GM13976 (cell line): ENCODE results near the gene JPH3.

ENCODE experiments used
- DNase-seq: peaks from one replicate; pipeline ENCODE4 v3.0.0; 2012; ENCODE audit warnings: low spot score
- in situ Hi-C: fragments of 300-500 bp; cut with MboI; formaldehyde crosslinking; loops from one replicate; pipeline ENCODE4 v1.12.0; 2022; ENCODE audit warnings: low sequenced_read_pairs, mixed read lengths, inconsistent platforms; ENCODE audit not compliant: unreplicated experiment
- TF ChIP-seq, protein P1 (sequence below): IDR thresholded peaks from 2 replicates; pipeline ENCODE4 v1.5.1; 2012; ENCODE audit warnings: borderline replicate concordance, mild to moderate bottlenecking; ENCODE audit not compliant: insufficient read depth; ENCODE audit errors: extremely low read depth, missing control alignments, control extremely low read depth

JPH3 gene

GRCh38 chr16:87645802-87646201, 43.5 kb downstream of the JPH3 start:
- no peak for DNase-seq
- TF ChIP-seq, protein P1, sequence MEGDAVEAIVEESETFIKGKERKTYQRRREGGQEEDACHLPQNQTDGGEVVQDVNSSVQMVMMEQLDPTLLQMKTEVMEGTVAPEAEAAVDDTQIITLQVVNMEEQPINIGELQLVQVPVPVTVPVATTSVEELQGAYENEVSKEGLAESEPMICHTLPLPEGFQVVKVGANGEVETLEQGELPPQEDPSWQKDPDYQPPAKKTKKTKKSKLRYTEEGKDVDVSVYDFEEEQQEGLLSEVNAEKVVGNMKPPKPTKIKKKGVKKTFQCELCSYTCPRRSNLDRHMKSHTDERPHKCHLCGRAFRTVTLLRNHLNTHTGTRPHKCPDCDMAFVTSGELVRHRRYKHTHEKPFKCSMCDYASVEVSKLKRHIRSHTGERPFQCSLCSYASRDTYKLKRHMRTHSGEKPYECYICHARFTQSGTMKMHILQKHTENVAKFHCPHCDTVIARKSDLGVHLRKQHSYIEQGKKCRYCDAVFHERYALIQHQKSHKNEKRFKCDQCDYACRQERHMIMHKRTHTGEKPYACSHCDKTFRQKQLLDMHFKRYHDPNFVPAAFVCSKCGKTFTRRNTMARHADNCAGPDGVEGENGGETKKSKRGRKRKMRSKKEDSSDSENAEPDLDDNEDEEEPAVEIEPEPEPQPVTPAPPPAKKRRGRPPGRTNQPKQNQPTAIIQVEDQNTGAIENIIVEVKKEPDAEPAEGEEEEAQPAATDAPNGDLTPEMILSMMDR, result no peak
- in situ Hi-C loops, result no loop called here

DNA sequence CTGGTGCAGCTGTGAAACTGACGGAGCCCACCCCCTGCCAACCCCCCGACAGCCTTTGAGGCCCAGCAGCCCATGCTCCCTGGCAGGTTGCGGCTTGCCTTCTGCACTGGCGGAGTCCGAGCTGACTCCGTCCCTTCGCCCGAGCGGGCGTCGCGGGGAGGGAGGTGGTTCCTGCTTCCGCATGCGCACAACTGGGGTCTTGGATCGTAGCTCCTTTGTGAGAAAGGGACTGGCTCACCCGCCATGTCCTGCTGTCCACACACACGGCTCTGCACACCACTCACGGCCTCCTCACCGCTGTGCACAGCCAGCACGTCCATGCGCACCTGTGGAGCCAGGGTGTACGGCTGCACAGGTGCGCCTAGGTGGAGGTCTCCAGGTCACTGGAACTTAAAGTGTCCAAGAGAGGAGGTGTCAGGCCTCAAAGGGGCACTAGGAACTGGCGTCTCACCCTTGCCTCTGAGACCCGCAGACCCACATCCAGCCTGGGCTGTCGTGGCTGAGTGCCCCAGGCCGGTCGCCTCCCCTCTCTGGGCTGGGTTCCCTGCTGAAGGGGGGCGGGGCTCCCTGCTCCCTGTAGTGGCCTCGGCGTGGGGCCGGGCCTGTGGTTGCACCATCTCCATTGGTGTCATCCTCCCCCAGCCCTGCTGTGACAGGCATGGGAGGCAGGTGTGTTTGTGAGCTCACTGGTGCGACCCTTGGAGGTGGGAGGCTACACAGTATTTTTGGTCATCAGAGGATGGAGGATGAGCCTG, 45.3 kb downstream of the JPH3 start:
- in situ Hi-C loops, result no loop called here
- TF ChIP-seq, protein P1, result no peak
- no peak for DNase-seq

GRCh38 chr16:87648236-87648635, 45.9 kb downstream of the JPH3 start:
- no peak for DNase-seq
- in situ Hi-C loops, result no loop called here
- TF ChIP-seq, protein P1, result no peak

DNA sequence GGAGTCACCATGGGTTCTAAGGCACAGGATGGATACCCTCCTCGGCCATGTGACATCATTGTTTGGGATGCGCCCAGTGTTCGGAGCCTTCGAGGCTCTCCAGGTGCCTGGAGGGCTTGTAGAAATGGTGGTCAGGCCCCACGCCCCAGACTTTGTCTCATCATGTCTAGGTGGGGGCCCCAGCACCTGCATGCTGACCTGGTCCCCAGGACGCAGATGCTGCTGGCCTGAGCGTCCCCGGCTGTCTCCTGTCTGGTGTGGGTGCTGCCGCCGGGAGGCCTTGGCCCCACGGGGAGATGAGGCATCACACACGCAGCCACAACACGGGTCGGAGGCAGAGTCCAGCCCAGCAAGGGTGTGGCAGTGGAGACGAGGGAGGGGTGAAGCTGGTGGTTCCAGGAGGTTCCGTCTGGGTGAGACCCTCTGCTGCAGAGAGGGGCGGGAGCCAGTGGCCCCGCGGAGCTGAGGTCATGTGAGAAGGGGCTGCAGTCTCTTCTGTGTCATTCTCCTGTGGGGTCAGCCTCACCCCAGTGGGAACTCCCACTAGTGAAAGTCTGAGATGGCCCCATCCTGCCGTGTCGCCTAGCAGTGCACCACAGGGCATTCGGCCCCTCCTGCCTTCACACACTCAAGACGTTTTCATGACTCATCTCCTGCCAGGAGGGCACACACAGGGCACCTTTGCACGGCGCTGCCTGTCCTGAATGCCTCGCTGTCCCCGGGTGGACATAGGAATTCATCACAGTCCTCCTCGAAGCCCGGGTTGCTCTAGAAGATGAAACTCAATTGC, 46.6 kb downstream of the JPH3 start:
- no peak for DNase-seq
- TF ChIP-seq, protein P1, result no peak
- in situ Hi-C loops, result no loop called here

DNA sequence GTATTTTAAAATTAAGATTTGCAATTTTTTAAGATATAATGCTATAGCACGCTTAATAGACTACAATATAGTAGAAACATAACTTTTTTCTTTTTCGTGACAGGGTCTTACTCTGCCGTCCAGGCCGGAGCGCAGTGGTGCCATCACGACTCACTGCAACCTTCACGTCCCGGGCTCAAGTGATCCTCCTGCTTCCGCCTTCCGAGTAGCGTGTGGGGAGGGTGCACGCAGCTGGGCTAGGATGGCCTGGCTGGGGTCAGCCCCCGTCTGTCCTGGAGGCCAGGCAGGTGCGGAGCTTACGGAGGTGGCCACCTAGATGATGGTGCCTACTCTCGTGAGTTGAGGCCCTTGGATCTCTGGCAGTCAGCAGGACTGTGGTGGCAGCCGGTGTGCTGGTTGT, 50.1 kb downstream of the JPH3 start:
- TF ChIP-seq, protein P1, result no peak
- in situ Hi-C loops, result no loop called here
- no peak for DNase-seq

DNA sequence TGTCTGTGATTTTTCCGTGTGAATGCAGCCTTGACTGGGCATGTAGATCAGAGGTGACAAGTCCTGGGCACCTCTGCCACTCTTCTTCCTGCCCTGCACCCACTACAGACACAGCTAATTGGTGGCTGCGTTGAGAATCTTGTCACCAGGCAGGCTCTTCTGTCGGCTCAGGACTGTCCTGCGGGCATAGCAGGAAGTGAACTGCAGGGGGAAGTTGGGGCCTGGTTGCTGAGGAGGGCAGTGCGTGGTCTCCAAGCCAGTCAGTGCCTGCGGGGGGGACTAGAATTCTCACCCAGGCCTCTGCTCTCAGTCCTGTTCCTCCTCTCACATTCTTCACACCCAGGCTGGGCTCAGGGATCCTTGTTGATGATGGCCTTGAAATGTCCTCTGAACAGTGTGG, 50.5 kb downstream of the JPH3 start:
- TF ChIP-seq, protein P1, result no peak
- in situ Hi-C loops, result no loop called here
- no peak for DNase-seq
